ENCODE measurements around the gene ALDOB.
A peak's percentile ranks its signal among the peaks of the same experiment; 100 is the strongest.

The ALDOB gene

DNA sequence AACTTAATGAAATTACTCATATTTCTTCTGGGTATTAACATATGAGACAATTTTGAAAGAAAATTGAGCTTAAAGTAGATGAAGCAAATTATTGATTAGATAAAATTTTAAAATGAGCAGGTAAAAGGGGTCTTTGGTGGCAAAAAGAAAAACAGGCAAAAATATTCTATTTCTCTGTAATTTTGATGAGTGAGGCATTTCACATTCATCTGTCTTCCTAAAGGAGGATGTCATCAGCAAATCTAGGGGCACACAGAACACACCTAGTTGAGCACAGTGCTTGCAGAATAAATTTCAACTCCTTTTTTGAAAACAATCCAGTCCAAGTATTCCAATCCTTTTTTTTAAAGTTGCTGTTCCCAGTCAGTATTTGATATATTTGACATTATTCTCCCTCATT is 20.7 kb downstream of the ALDOB start:
- Histone ChIP-seq H3K4me3 (ENCODE audit: low read depth, low read length) (no peak overlapping the region), H3K27me3 (replicated peaks) (no peaks in the 10 kb centered on the region), H3K27ac (no peak overlapping the region), H3K36me3 (replicated peaks) (no peaks in the 10 kb centered on the region)
- no peak for DNase-seq
- in situ Hi-C loops (cut with HindIII; ENCODE audit: low pct_ligation_motif_present, low sequenced_read_pairs), result no loop called here
- TF ChIP-seq, protein P1, sequence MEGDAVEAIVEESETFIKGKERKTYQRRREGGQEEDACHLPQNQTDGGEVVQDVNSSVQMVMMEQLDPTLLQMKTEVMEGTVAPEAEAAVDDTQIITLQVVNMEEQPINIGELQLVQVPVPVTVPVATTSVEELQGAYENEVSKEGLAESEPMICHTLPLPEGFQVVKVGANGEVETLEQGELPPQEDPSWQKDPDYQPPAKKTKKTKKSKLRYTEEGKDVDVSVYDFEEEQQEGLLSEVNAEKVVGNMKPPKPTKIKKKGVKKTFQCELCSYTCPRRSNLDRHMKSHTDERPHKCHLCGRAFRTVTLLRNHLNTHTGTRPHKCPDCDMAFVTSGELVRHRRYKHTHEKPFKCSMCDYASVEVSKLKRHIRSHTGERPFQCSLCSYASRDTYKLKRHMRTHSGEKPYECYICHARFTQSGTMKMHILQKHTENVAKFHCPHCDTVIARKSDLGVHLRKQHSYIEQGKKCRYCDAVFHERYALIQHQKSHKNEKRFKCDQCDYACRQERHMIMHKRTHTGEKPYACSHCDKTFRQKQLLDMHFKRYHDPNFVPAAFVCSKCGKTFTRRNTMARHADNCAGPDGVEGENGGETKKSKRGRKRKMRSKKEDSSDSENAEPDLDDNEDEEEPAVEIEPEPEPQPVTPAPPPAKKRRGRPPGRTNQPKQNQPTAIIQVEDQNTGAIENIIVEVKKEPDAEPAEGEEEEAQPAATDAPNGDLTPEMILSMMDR (IDR thresholded peaks at IDR 0.05; ENCODE audit: low read depth, low read length, missing control alignments), result no peak

GRCh38 chr9:101409079-101409477 is 26.5 kb downstream of the ALDOB start:
- Histone ChIP-seq H3K27me3 (replicated peaks) (no peaks in the 10 kb centered on the region), H3K36me3 (replicated peaks) (peaks cover 53% of the 10 kb centered on the region), H3K4me3 (ENCODE audit: low read depth, low read length) (no peak overlapping the region), H3K27ac (no peak overlapping the region)
- DNase-seq, result no peak
- TF ChIP-seq, protein P1 (IDR thresholded peaks at IDR 0.05; ENCODE audit: low read depth, low read length, missing control alignments), result no peak
- in situ Hi-C loops (cut with HindIII; ENCODE audit: low pct_ligation_motif_present, low sequenced_read_pairs), result no loop called here

- in situ Hi-C loops (cut with HindIII; ENCODE audit: low pct_ligation_motif_present, low sequenced_read_pairs), result no loop called here
- H3K36me3 ChIP-seq (replicated peaks), result peaks cover 58% of the 10 kb centered on the region
- H3K4me3 ChIP-seq (ENCODE audit: low read depth, low read length), result no peak overlapping the region
- no peak overlapping the region for H3K27ac ChIP-seq
- no peak for DNase-seq
- TF ChIP-seq, protein P1 (IDR thresholded peaks at IDR 0.05; ENCODE audit: low read depth, low read length, missing control alignments), result no peak
- no peaks in the 10 kb centered on the region for H3K27me3 ChIP-seq (replicated peaks)
Observed at GRCh38 chr9:101408374-101409078, 27.0 kb downstream of the ALDOB start.

GRCh38 chr9:101403516-101404285 is 31.9 kb downstream of the ALDOB start:
- Histone ChIP-seq H3K27ac (no peak overlapping the region), H3K36me3 (replicated peaks) (peaks cover 81% of the 10 kb centered on the region), H3K4me3 (ENCODE audit: low read depth, low read length) (no peak overlapping the region), H3K27me3 (replicated peaks) (no peaks in the 10 kb centered on the region)
- in situ Hi-C loops (cut with HindIII; ENCODE audit: low pct_ligation_motif_present, low sequenced_read_pairs), result no loop called here
- TF ChIP-seq, protein P1 (IDR thresholded peaks at IDR 0.05; ENCODE audit: low read depth, low read length, missing control alignments), result no peak
- DNase-seq, result no peak

DNA sequence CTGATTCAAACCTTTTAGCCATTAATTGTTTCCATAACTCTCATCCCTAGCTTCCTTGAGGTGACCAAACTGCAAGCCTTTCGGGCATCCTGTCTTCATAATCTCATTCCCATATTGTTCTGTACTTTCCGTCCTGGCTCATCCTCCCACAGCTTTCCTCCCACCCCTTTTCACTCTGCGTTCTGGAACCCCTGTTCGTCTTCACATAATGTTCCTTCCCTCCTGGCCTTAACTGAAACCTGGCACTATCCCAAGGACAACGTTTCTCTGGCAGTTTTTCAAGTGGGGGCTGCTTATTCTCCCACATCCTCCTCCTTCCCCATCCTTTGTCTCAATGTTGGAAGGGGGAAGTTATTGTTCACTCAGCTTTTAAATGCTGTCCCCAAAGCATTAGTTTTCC is 35.5 kb downstream of the ALDOB start:
- DNase-seq, result peak; percentile 29
- H3K27ac ChIP-seq, result no peak overlapping the region

More for the DNA sequence above, 35.5 kb downstream of the ALDOB start:
- Histone ChIP-seq H3K36me3 (replicated peaks) (peaks cover 50% of the 10 kb centered on the region), H3K4me3 (ENCODE audit: low read depth, low read length) (peak overlapping the region; percentile 74), H3K27me3 (replicated peaks) (no peaks in the 10 kb centered on the region)
- TF ChIP-seq, protein P1 (IDR thresholded peaks at IDR 0.05; ENCODE audit: low read depth, low read length, missing control alignments), result no peak
- in situ Hi-C loops (cut with HindIII; ENCODE audit: low pct_ligation_motif_present, low sequenced_read_pairs), result no loop called here

Data from brain microvascular endothelial cell (primary cell).